SH-SY5Y (cell line): ENCODE measurements around the gene TFEB.

ENCODE experiments used
- GATA2 ChIP-seq: IDR thresholded peaks from 2 replicates; pipeline ENCODE4 v1.6.1; 2011; ENCODE audit warnings: mild to moderate bottlenecking, low read depth, low read length
- GATA3 ChIP-seq: IDR thresholded peaks from 2 replicates; pipeline ENCODE4 v1.6.1; 2011; ENCODE audit warnings: low read depth, mild to moderate bottlenecking, low read length, moderate library complexity

DNA sequence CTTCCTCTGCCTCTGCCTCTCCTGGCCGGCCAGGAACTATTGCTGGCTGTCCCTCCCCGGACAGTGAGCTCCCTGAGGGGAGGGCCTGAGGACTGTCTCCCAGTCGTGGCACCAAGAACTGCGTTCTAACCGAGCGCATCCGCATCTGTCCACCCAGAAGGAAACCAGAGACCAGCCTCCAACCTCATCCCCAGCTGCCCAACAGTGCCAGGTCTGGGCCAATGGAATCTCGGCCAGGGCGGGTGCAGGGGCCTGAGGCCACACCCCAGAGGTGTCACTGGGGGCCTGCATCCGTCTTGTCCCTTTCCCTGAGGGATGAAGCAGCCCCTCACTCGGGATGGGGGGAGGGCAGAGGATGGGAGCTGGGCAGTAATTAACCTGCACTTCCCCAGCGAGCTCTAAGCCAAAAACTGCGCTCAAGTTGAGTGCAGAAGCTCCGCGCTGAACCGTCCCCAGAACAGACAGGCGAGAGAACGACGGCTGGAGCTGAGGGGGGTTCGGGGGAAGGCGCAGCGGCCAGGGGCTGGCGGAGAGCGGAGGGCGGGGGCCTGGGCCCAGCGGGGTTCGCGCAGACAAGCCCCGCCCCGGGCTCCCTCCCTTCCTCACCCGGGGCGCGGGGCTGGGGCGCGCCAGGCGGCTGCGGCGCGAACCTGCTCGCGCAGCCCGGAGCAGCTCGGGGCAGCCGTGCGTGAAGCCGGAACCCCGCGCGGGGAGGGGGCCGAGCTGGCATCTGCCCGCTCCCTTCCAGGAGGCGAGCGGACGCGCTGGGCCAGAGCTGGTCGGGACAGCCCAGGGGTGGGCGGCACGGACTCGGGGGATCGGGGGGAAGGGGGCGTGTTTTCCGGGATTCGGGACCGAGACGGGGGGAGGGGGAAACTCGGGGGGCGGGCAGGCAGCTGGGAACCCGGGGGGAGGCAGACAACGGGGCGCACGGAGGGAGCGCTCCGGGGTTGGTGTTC lies 1.4 kb downstream of the TFEB start:
- TF ChIP-seq GATA3 (no peak), GATA2 (no peak)
